Neural progenitor cell (in vitro differentiated cells): Measurements from ENCODE around the gene RAB6A.

Experiments used
- CTCF ChIP-seq: fragments of 200-600 bp; sonication (generic); IDR thresholded peaks from 2 replicates; pipeline ENCODE4 v1.5.1; 2017; ENCODE audit warnings: antibody characterized with exemption, mild to moderate bottlenecking
- EZH2 ChIP-seq: fragments of 200-600 bp; sonication (generic); IDR thresholded peaks from 2 replicates; pipeline ENCODE4 v1.6.1; 2017; ENCODE audit warnings: antibody characterized with exemption, mild to moderate bottlenecking, moderate library complexity

- TF ChIP-seq CTCF, result no peak
- no peak for TF ChIP-seq EZH2
Observed at GRCh38 chr11:73654482-73655021, 106.3 kb downstream of the RAB6A start.
